Stimulated activated CD4-positive, alpha-beta T cell treated with anti-CD3 and anti-CD28 coated beads, Interleukin-1b, Interleukin-23, amount 100 ng/mL, for 24 hours (primary cell): Measurements from ENCODE around the gene LAMA3.

ENCODE experiments used
- DNase-seq, 4 experiments: peaks; one replicate each; pipeline ENCODE4 v3.0.0-alpha.2; 2020; ENCODE audit warnings: low read depth in 4 of 4, low spot score in 1 of 4

Gene LAMA3

GRCh38 chr18:23876921-23877320 is 187.7 kb downstream of the LAMA3 start:
- no peak for DNase-seq

GRCh38 chr18:23877371-23877770 is 188.1 kb downstream of the LAMA3 start:
- no peak for DNase-seq

DNA sequence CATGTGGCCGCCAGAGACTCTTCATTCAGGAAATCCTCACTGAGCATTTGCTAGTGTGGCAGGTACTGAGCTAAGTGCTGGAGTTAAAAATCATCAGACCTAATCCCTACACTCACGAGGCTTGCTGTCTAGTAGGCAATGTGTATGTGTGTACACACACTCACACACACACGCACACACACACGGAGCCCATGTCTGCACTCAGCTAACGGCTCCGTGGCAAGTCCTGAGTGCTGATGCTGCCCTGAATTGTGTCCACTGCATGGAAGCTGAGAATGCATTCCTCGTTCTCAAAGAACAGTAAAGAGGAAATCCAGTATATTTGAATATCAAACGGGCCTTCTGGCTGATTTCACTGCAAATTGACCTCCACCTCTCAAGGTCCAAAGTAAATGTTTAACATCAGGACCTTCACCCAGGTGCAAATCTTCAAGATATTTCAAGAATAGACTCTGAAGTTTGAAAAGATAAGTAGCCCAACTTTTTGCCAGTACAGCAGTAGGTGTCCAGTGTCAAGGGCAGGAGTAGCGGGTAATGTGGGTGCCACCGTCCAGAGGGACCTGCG is 189.2 kb downstream of the LAMA3 start:
- DNase-seq: no peak

- no peak for DNase-seq
These were observed 189.9 kb downstream of the LAMA3 start for GRCh38 chr18:23879126-23879525.

DNA sequence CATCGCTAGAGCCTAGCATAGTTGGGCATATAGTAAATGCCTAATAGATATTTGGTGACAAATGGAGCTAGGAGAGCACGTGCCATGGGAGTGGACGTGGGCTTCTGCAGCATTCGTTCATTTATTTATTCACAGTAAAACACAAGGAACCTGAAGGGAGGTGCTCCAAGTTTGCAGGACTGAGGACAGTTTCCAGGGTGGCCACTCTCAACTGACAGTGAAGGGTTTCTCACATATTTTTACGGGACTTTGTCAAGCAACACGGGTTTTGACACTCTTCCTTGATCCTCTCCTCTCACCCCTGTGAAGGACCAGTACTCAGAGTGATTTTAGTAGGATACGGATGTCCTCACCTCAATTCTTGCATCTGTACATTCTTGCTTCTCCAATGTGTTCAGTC is 190.3 kb downstream of the LAMA3 start:
- no peak for DNase-seq

DNA sequence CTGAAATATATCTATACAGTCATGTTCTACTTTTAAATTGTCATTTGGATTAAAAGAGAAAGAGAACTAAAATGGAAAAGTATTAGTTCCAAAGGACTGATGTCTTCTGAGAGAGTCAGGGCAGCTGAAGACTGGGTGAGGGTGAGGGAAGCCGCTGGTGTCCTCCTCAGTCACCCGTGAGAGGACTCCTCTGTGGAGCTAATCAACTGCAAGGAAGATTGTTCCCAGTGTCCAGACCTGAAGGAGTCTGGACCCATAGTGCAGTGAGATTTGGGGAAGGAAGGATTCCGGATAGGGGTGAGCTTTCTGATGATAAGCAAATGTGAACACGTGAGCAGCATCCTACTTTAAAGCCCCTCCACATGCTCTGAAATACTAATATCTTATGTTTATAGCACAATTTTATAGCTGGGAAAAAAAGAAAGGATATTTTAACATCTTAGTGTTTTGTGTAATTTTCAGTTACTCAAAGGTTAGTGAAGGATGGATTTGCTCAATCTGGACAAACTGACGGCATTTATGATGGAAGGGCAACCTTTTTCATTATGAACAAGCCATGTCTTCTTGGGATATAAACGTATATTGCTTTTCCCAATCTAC is 190.8 kb downstream of the LAMA3 start:
- DNase-seq: no peak

GRCh38 chr18:23880931-23881617 is 191.8 kb downstream of the LAMA3 start:
- no peak for DNase-seq

GRCh38 chr18:23881778-23882177 is 192.5 kb downstream of the LAMA3 start:
- DNase-seq: no peak

- DNase-seq: no peak
These were observed 193.5 kb downstream of the LAMA3 start for GRCh38 chr18:23882616-23883276.

- DNase-seq: no peak
These were observed 194.1 kb downstream of the LAMA3 start for GRCh38 chr18:23883277-23883790.

DNA sequence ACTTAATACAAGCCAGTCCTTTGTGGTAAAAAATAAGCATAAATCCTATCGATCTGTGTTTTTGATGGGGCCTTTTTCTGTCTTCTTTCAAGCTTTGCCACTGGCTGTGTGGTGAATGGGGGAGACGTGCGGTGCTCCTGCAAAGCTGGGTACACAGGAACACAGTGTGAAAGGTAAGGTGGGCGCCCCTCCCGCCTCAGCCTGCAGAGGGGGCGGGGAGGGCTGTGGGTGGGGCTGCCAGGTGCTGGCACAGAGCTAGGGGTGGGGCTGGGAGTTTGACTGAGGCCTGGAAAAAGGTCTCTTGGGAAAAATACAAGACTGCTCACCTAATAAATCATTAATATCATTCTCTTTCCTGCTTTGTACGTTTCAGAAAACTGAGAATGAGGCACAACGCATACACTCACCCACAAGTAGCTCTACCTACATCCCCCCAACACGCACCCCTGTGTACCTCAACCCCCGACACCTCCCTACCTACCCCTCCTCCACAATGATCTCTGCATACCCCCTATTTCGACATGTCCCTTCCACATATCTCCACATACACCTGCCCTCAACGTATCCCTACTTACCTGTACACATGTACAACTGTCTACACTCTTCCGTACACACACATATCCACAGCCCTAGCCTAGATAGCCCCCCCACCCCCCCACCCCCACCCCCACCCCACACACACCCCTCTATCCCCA is 195.6 kb downstream of the LAMA3 start:
- DNase-seq: no peak

- no peak for DNase-seq
These were observed 196.5 kb downstream of the LAMA3 start for GRCh38 chr18:23885750-23886149.

DNA sequence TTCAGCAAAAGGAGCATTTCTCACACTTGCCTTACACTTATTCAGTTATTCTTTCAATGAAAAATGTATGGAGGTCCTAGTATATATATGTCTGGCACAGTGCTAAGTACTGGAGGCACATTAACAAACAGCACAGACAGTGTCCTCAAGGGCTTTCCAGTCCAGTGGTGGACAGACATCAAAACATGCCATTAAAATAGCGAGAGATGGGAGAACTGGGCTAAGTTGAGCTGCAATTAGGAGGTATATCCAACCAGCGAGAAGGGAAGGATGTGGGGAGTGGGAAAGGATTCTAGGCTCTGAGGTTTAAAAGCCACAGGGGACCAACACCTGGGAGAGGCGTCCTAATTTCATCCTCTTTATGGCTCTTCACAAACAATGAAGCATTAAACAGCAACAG is 197.8 kb downstream of the LAMA3 start:
- no peak for DNase-seq

DNA sequence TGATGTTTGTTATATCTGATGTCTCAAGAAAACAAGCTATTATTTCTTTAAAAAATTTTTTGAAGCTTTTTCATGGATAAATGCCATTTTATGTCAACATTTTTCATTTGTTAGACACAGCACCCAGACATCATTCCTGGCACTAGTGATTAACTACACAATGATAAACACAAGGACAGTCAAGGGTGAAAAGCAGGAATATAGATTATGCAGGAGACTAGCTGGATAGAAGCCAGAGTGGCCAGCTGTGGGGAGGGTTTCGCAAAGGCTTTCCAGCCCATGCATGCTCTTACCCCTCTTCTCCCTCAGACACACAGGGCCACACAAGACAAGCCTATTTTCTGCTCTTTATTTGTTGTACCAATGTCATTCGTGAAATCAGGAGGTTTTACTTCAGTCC is 198.2 kb downstream of the LAMA3 start:
- DNase-seq: no peak

- DNase-seq: no peak
These were observed 199.6 kb downstream of the LAMA3 start for GRCh38 chr18:23888881-23889280.

DNA sequence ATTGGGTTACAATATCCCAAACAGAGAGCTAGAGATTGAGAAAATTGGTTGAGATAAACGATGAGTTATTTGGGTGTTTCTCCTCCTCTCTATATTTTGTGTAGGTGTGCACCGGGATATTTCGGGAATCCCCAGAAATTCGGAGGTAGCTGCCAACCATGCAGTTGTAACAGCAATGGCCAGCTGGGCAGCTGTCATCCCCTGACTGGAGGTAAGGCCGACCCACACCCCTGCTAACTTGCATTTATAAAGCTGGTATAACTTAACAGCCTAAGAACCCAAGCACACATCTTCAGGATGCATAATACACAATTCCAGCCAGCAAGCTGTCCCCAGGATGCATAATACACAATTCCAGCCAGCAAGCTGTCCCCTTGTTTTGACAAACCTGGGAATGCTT is 200.7 kb downstream of the LAMA3 start:
- DNase-seq: no peak

GRCh38 chr18:23890589-23890988 is 201.3 kb downstream of the LAMA3 start:
- DNase-seq: no peak

DNA sequence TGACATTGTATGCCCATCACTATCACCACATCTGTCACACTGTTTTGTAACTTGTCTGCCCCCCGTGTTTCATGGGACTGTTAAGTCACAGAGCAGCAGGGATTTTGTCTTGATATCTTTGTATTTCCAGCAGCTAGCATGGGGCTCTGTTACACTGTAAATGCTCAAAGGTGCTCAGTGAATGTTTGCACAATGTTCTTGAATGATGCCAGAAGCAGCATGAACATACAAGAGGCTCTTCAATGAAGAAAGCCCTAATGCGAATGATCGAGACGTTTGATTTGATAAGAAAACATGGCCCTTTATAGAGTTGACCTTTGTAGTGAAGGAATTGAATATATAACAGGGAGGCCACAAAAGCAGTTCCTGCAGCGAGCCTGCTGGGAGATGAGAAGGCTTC is 204.4 kb downstream of the LAMA3 start:
- DNase-seq: no peak

DNA sequence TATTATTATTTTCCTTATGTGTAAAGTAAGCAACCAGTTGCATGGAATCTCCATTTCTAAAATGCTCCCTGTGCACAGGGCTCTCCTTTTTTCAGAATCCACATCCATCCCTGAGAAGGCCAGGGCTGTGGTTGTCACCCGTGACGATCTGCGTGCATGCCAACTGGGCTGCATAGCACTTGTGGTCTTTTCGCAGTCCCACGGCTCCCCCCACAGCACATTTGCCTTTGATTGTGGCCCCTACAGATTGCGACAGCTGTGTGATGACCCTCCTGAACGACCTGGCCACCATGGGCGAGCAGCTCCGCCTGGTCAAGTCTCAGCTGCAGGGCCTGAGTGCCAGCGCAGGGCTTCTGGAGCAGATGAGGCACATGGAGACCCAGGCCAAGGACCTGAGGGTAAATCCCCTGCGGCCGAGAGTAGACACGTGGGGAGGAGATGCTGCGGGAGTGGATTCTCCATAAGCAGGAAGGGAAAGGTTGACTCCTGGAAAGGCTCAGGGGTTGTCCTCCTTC is 205.5 kb downstream of the LAMA3 start:
- DNase-seq: no peak

GRCh38 chr18:23897291-23897690 is 208.0 kb downstream of the LAMA3 start:
- no peak for DNase-seq

GRCh38 chr18:23897733-23898132 is 208.5 kb downstream of the LAMA3 start:
- no peak for DNase-seq
